Endometrial microvascular endothelial cells (primary cell): ENCODE measurements around the gene RANBP1. TPM values are rescaled to one million over a fixed set of nuclear protein-coding genes. Genes with fewer than 3 reads are reported as not detected.

Experiments used
- in situ Hi-C: cut with HindIII; loops from 2 replicates; pipeline ENCODE4 v1.10.0; 2017; ENCODE audit warnings: low sequenced_read_pairs, low pct_unique_long_range_greater_than_20kb; ENCODE audit errors: inconsistent ontology term
- total RNA-seq: library from RNA; depleted of rRNA; stranded (reverse); fragments of >200 nt; gene quantifications from one replicate; pipeline ENCODE4 v1.2.3, GENCODE V29; 2015; ENCODE audit errors: inconsistent ontology term

RANBP1 gene
- total RNA-seq, 1 donor from 2014 or later, result 436 TPM

DNA sequence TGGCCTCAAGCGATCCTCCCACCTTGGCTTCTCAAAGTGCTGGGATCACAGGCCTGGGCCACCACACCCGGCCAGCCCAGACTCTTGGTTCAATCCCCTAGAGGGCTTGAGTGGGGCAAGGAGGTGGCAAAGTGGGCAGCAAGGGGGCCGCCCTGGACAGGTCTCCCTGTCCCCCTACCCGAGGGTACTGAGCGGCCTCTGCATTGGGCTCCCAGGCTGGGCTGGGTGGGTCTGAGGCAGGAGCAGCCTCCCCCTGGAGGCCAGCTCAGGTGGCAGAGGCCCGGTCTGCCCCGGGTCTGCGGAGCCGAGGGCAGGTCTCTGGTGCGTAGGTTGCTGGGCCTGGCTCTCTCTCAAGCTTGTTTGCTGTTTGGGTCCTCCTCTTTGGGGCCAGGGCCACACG lies 57.3 kb downstream of the RANBP1 start:
- in situ Hi-C loops, result no loop called here

DNA sequence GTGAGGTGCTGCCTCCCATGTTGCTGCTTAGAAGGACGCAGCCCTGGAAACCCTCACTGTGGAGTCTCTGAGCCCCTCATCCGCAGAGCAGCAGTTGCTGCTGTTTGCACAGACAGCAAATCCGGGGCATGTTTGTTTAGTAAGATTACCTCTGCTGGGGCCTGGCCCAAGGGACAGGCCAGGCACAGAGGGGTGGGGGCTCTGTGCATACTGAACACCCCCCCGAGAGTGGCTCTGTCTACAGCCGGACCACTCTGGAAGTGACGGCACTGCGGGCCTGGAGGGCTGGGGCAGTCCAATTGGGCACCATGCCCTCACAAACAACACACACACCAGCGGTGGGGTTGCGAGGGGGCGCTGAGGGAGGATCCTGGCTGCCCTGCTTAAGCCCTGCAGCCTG lies 57.9 kb downstream of the RANBP1 start:
- in situ Hi-C loops, result no loop called here

DNA sequence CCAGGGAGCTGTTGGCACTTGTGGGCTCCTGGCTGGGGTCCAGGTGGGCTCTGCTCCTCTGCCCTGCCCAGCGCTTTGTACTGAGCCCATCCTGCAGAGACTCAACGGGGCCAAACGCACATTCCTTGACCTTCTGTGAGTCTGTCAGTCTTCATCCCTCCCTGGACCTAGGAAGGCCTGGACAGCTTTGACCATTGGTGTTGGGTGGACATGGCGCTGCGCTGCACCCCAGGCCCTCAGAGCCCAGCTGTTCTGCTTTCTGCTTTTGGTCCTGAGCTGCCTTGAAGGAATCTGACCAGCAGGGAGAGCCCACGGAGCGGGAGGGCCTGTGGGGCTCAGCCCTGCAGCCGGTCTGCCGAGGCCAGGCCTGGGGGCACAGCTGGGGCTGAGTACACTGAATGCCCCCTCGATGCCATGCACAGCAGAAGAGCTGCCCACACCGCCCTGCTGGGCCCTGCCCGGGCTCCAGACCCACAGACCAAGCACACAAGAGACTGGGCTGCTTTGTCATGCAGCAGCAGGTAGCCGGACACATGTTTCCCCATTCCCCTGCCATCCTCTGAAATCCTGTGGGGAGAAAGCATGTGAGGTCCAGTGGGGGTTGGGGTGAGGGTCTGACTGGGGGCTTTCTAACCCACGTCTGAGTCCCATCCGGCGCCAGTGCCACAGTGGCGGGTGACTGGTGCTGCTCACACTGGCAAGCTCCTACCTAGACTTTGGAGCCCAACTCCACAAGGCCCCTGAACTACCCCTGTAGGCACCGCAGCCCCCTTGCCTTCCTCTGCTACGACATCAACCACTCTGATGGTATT lies 59.1 kb downstream of the RANBP1 start:
- in situ Hi-C loops, result no loop called here

DNA sequence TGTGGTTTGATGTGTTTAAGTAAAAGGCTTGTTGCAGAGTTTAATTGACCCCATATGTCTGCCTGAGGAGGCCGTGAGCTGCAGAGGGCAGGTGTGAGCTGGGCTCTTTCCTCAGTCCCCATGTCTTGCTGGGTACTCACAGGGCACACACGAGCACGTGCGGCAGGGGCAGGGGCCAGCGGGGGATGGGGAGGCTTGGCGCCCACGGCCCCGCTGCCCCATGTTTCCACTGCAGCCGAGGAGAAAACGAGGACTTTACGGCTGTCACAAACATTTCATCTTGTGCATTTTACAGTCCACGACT lies 59.6 kb downstream of the RANBP1 start:
- in situ Hi-C loops, result no loop called here

DNA sequence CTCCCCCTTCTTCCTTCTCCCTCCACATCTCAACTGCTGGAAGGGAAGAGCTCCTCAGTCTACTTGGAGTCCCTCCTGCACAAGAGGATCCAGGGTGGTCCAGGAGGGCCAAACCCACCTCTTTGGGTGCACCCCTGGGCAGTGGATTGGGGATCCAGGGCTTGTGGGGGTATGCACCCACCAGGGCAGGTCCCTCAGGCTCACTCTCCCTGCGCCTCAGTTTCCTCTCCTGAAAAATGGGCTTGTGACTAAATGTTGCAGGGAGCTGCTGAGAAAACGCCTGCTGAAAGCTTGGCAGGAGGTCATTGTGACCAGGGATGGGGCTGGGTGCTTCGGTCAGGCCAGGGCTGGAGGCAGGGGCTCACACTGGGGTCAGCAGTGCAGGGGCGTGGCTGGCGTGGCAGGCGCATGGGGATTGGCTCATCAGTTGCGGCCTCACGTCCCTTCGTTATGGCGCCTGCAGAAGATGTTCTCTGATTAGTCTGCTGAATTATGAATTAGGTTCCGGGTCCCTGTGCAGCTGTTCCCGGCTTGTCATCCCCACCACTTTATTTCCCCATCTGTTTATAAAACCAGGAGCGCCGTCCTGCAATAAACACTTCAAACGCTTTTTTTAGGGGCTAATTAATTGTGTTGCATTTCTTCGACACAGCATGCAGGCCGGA lies 60.6 kb downstream of the RANBP1 start:
- in situ Hi-C loops, result no loop called here

Other genes with a start within 250 kb of the RANBP1 start
- gene COMT, start 174.3 kb upstream of the RANBP1 start, total RNA-seq, result 332 TPM
- 61.6 TPM for gene TXNRD2, start 174.3 kb upstream of the RANBP1 start, total RNA-seq
- 60.4 TPM for gene ARVCF, start 99.3 kb upstream of the RANBP1 start, total RNA-seq
- gene TANGO2, start 95.0 kb upstream of the RANBP1 start, total RNA-seq, result 48.9 TPM
- gene DGCR8, start 35.9 kb upstream of the RANBP1 start, total RNA-seq, result 28.9 TPM
- gene TRMT2A, start 1.1 kb downstream of the RANBP1 start, total RNA-seq, result 74.0 TPM
- gene ZDHHC8, start 15.7 kb downstream of the RANBP1 start, total RNA-seq, result 35.2 TPM
- 2.6 TPM for gene CCDC188, start 35.0 kb downstream of the RANBP1 start, total RNA-seq
- not detected for gene RTN4R, start 152.2 kb downstream of the RANBP1 start, total RNA-seq
- gene DGCR6L, start 204.0 kb downstream of the RANBP1 start, total RNA-seq, result 78.5 TPM